Inferior parietal cortex (tissue), 1 donor: ENCODE results near the gene GP1BA.

Experiments
- DNase-seq: peaks from one replicate; pipeline ENCODE4 v3.0.0-alpha.2; 2016; ENCODE audit errors: extremely low spot score

Gene GP1BA

DNA sequence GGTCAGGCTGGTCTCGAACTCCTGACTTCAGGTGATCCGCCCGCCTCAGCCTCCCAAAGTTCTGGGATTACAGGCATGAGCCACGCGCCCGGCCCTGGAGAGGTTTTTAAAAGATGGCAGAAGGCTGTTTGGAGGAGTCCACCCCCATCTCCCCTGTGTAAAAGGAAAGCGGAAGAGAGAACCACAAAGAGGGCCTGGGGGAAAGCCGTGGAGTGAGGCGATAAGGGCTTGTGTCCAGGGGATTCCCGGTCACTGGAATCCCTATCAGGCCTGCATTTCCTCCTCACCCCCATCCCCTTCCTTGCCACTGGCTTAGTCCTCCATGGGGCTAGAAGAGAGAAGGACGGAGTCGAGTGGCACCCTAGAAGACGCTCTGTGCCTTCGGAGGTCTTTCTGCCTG is at the start of gene GP1BA:
Gene GP1BA (plus strand): TSS at position 315 of the 400 bp plus-strand sequence. CDS start 328 bp downstream, outside the sequence.
- DNase-seq = no peak

DNA sequence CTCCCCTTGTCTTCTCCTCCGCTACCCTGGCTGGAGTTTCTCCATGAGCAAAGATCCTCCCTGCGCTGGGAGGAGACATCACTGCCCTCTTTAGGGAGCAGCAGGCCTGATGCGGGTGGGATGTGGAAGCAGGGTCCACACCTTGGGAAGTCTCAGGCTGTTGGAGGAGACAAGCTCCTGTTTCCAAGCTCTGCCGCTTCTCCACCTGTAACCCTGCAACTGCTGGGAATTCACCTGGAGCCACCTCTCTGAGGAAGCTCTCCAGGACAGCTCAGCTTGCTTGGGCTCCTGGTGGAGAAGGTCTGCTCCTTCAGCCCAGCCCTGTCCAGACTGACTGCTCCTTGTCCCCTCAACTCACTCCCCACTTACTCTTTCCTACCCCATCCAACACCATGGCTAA is 47.6 kb upstream of the GP1BA start:
- DNase-seq = no peak

DNA sequence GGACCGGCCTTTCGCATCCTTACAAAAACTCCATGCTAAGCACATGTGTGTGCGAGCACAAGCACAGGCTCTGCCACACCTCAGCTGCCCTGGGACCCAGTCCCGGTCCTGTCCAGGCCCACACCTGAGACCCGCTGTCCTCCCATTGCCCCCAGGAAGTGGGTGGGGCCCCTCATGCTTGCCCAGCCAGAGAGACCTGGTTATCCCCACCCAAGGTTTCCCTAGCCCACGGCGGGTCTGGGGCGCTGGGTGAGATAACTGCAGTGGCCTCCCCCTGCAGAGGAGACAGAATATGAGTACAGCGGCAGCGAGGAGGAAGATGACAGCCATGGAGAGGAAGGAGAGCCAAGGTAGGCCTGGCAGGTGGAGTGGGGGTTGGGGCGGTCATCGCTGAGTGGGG is 45.2 kb upstream of the GP1BA start:
- DNase-seq = no peak

DNA sequence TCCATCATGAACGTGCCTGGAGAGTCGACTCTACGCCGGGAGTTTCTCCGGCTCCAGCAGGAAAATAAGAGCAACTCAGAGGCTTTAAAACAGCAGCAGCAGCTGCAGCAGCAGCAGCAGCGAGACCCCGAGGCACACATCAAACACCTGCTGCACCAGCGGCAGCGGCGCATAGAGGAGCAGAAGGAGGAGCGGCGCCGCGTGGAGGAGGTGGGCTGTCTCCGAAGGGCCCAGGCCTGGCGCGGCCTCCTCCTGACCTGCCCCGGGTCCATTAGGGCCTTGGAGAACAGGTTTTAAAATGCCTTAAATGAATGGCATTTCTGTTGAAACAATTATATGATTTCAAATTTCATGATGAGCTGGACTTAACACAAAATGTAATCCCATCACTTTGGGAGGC is 44.5 kb upstream of the GP1BA start:
- DNase-seq = no peak

DNA sequence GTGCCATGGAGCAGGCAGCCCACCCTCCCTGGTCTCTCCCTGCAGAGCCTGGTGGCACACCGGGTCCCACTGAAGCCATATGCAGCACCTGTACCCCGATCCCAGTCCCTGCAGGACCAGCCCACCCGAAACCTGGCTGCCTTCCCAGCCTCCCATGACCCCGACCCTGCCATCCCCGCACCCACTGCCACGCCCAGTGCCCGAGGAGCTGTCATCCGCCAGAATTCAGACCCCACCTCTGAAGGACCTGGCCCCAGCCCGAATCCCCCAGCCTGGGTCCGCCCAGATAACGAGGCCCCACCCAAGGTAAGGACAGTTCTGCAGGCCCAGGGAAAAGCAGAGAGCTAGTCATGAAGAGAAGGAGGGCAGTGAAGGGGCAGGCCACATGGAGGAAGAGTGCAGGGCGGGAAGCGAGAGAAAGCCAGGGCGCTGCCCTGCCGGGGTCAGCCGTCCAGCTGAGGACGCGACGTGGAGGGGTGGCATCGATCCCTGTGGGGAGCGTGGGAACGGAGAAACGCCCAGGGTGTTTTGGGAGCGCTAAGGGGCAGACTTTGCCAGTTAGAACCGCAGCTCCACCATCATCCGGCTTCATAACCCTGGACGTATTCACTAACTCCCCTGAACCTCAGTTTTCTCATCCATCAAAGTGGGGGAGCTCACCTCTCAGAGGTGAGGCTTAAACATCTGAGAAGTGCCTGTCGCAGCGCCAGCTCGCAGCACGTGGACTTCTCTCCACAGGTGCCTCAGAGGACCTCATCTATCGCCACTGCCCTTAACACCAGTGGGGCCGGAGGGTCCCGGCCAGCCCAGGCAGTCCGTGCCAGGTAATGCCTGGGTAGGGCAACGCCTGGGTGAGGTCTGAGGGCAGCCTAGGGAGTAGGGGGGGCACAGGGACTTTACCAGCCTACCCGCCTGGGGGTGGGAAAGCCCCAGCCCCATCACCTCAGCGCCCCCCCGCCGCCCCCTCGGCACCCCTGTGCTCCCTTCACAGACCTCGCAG is 40.4 kb upstream of the GP1BA start:
- DNase-seq = no peak

DNA sequence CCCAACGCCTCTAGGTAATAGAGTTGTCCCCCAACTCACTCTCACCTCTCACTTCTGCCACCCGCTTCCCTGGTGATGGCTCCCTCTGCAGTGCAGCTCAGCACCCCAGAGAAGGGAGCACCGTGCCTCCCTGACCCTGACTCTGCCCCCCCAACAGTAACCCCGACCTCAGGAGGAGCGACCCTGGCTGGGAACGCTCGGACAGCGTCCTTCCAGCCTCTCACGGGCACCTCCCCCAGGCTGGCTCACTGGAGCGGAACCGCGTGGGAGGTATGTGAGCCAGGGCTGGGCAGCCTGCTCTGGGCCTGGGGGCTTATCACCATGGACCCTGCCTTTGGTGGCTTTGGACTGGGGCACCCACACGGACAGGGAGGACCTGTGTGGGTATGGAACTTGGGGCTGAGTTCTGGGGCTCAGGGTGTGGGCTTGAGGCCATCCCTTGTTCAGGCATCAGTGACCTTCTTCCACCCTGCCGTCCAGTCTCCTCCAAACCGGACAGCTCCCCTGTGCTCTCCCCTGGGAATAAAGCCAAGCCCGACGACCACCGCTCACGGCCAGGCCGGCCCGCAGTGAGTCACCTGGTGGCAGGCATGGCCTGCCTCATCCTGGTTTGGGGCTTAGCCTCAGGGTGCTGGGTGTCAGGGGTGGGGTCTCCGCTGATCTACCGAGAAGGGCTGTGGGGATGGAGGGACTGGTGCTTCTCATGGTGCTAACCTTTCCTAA is 39.4 kb upstream of the GP1BA start:
- DNase-seq = no peak

DNA sequence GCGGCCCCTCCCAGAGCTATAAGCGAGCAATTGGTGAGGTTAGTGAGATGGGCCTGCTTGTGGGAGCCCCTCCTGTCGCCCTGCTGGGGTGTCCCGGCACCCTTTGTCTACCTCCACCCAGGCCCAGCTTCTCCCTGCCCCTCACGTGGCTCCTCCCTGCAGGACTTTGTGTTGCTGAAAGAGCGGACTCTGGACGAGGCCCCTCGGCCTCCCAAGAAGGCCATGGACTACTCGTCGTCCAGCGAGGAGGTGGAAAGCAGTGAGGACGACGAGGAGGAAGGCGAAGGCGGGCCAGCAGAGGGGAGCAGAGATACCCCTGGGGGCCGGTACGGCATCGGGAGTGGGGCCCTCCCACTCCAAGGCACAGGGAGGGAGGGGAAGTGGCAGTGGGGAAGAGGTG is 38.8 kb upstream of the GP1BA start:
- DNase-seq = no peak

DNA sequence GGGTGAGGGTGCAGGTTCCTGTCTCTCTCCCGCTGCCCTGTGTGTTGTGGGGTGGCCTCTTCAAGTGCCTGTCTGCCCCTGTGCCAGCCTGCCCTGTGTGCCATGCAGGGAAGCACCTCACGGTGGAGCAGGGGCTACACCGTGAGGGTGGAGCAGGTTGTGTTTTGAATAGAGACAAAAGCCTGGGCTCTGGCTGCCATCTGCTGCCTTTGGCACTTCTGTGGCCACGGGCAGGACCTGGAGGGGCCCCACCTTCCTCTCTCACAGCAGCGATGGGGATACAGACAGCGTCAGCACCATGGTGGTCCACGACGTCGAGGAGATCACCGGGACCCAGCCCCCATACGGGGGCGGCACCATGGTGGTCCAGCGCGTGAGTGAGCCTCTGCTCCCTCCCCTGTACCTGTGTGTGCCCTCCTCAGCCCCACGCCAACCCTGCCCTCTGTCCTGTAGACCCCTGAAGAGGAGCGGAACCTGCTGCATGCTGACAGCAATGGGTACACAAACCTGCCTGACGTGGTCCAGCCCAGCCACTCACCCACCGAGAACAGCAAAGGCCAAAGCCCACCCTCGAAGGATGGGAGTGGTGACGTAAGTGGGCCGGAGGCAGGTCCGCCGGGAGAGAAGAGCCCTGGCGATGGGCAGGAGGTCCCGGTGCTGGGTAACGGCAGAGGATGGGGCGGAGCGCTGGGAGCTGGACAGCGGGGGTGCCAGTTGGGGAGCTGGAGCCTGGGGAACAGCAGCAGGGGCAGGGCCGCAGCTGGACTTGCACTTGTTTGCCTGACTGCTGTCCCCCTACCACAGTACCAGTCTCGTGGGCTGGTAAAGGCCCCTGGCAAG is 38.1 kb upstream of the GP1BA start:
- DNase-seq = no peak

DNA sequence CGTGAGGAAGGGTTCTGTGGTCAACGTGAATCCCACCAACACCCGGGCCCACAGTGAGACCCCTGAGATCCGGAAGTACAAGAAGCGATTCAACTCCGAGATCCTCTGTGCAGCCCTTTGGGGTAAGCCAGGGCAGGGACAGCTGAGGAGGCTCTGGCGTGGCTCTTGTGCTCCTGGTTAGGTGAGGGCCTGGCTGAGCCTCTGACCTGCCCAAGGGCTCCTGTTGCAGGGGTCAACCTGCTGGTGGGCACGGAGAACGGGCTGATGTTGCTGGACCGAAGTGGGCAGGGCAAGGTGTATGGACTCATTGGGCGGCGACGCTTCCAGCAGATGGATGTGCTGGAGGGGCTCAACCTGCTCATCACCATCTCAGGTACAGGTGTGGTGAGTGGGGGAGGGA is 37.0 kb upstream of the GP1BA start:
- DNase-seq = no peak

DNA sequence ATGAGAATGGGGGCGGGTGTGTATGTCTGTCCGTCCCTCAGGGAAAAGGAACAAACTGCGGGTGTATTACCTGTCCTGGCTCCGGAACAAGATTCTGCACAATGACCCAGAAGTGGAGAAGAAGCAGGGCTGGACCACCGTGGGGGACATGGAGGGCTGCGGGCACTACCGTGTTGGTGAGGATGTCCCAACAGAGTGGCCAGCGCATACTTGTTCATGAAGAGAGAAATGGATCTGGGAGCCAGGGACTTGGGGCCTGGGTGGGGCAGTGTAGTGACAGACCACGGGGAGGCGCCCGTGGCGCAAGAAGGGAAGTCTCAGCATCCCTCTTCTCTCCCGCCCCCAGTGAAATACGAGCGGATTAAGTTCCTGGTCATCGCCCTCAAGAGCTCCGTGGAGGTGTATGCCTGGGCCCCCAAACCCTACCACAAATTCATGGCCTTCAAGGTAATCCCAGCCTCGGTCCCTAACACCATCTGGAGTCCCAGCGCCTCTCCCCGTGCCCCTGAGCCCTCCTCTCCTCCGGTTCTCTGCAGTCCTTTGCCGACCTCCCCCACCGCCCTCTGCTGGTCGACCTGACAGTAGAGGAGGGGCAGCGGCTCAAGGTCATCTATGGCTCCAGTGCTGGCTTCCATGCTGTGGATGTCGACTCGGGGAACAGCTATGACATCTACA is 36.3 kb upstream of the GP1BA start:
- DNase-seq = no peak

DNA sequence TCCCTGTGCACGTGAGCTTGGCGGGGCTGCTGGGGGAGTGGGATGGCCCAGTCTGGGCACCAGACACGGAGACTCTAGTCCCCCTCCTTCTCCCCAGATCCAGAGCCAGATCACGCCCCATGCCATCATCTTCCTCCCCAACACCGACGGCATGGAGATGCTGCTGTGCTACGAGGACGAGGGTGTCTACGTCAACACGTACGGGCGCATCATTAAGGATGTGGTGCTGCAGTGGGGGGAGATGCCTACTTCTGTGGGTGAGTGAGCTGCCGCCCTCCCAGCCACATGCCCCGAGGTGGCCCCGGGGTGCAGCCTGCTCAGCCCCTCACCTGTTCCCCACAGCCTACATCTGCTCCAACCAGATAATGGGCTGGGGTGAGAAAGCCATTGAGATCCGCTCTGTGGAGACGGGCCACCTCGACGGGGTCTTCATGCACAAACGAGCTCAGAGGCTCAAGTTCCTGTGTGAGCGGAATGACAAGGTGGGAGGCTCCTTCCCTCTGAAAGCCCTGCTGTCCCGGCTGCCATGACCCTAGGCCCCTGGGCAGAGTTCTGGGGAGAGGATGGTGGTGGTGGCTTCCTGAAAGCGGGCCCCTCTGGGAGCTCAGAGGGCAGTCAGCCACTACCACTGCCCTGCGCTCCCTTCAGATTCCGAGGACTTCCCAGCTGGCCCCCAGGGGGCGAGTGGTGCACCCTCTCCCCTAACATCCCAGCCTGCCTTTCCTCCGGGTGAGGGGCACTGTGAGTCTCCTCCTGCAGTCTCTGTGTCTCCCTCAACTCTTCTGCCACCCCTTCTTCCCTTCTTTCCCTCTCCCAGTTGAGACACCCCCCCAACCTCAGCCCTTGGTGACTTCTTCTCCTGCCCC is 35.5 kb upstream of the GP1BA start:
- DNase-seq = no peak

DNA sequence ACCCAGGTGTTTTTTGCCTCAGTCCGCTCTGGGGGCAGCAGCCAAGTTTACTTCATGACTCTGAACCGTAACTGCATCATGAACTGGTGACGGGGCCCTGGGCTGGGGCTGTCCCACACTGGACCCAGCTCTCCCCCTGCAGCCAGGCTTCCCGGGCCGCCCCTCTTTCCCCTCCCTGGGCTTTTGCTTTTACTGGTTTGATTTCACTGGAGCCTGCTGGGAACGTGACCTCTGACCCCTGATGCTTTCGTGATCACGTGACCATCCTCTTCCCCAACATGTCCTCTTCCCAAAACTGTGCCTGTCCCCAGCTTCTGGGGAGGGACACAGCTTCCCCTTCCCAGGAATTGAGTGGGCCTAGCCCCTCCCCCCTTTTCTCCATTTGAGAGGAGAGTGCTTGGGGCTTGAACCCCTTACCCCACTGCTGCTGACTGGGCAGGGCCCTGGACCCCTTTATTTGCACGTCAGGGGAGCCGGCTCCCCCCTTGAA is 34.8 kb upstream of the GP1BA start:
- DNase-seq = no peak

DNA sequence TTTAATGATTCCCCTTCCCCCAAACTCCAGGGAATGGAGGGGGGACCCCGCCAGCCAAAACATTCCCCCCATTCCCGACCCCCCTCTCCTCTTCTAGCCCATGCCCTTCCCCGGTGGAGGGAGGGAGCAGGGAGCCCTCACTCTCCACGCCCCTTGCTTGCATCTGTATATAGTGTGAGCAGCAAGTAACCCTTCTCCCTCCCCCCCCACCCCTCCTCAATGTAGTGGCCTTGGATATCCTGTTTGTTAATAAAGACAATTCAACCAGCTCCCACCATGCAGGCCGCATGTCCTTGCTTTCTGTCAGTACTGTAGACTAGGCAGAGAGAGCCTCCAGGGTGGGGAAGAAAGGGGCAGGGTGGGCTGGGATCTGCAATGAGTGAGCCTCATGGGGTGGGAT is 34.3 kb upstream of the GP1BA start:
- DNase-seq = no peak

DNA sequence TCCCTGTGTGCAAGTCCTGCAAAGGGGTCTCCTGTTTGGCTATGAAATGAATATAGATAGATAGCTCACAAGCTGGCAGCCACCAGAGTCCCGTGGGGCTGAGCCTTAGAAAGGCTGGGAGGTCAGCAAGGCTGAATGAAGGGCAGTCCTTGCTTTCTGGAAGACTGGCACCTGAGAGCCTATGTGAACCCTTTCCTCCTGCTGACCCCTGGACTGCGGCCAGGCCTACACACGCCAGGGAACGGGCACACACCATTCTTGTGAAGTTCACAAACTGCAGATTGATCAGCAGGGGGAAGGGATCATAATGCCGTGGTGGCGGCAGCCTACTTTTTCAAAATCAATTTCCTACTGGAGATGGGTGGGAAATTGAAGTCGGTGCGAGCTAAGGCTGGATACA is 33.7 kb upstream of the GP1BA start:
- no peak for DNase-seq

DNA sequence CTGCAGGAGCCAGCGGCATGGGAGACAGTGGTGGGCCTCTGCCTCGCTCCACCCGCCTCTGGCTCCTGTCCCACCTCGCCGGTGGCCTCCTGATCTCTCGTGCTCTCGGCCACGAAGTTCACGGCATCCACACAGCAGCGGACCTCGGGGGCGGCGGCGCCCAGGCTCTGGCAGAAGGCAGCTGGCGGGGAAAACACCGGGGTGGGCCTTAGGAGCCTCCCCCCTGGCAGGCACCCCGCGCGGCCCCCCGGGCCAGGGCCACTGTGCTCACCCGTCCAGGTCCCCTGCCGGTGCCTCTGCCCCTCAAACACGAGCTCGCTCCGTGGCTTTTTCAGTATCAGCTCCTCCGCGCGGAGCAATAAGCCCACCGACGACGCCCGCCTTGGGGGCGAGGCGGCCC is 33.1 kb upstream of the GP1BA start:
- DNase-seq = no peak

DNA sequence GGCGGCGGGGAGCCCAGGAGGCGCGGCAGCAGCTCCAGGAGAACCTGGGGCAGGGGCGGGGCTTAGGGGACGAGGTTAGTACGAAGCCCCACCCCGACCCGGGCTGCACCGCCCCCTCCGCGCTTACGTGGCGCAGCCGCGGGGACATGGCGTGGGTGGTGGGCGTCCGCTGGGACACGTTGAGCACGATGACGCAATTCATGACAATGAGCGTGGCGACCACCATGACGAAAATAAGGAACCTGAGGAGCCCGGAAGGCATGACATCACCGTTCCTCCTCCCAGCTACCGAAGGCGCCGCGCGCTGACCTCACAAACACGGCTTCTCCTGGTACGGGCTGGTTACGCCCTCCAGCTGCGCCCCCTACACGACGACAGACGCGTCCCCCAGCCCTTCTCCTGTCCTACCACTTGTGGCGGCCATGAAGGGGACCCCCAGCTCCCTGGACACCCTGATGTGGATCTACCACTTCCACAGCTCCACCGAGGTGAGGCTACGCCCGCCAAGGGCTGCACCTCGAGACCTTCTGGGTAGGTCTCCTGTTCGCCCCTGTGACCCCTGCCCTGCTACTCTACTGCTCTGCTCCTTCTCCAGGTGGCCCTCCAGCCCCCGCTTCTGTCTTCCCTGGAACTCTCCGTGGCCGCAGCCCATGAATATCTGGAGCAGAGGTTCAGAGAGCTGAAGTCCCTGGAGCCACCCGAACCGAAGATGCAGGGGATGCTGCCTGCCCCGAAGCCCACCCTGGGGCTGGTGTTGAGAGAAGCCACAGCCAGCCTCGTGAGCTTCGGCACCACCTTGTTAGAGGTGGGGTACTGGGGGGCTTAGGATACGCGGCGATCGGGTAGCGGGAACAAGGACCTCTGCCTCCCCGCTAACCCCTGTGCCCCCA is 32.5 kb upstream of the GP1BA start, which contains the start of gene C17orf107:
Gene C17orf107 (plus strand): TSS at position 196 of the 890 bp plus-strand sequence. CDS start 227 bp downstream, at position 423.
- peak; percentile 38 for DNase-seq

DNA sequence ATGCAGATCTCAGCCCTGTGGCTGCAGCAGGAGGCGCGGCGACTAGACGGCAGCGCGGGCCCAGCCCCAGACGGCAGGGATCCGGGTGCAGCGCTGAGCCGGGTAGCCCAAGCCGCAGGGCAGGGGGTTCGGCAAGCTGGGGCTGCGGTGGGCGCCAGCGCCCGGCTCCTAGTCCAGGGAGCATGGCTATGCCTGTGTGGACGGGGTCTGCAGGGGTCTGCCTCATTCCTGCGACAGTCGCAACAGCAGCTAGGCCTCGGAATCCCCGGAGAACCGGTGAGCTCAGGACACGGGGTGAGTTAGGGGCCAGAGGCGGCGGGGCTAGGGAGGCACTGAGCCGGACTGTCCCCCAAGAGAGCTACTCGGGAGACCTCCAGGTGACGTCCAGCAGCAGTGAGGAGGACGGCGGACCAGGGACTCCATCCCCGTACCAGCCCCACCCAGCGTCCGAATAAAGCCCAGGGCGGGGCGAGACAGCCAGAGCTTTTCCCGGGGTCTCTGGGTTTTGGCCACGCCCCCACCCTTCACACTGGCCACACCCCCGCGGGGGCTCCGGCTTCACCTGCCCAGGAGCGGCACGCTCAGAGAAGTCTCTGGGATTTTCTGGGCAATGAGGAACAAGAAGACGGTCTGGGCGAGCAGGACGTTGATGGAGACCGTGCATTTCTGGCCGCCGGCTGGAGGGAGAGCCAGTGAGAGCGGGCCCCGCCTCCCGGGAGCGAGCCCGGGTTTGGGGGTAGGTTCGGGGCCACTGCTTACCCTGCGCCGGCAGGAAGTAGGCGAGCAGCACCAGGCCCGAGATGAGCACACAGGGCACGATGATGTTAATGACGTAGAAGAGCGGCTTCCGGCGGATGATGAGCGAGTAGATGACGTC is 31.6 kb upstream of the GP1BA start:
- no peak for DNase-seq

DNA sequence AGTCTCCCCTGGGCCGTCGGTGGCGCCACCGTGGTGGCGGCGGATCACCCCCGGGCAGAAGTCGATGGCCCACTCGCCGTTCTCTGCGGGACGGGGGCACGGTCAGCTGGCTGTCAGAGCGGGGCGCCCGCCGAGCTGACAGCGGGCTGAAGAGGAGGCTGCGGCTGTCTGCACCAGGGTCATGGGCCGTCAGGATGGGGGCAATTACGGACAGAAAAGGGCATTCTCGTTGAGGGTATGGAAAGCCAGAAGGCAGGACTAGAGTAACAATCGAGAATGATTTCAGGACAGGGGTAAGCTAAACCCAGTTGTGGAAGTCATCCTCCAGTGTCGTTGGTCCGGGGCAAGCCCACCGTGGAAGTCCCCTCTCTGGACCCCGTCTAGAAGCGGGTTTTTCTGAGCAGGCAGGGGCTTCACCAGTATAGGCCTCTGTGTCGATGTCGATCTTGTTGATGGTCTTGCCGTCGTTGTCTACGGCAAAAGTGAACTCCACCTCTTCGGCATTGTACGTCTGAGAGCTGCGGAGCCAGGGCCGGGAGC is 30.9 kb upstream of the GP1BA start:
- no peak for DNase-seq
